Thymus (tissue), 11 donors: ENCODE data around the gene LDAH. TPM values are rescaled to one million over a fixed set of nuclear protein-coding genes. Genes with fewer than 3 reads are reported as not detected.

Experiments used
- DNase-seq, 9 donors: peaks; one replicate each; pipeline ENCODE4 v3.0.0-alpha.2; 2013; ENCODE audit warnings: low spot score in 9 of 9, low read depth in 6 of 9, missing footprints in 1 of 9
- H3K27ac ChIP-seq, 2 donors: one replicate each; pipeline ENCODE4 v1.5.1; 2013; ENCODE audit warnings: control low read depth in 1 of 2, low read depth in 1 of 2, low read length in 1 of 2, mild to moderate bottlenecking in 1 of 2, moderate library complexity in 1 of 2
- H3K27me3 ChIP-seq, 2 donors: one replicate each; pipeline ENCODE4 v1.5.1; 2013; ENCODE audit warnings: low read length in 1 of 2; ENCODE audit not compliant: control insufficient read depth in 2 of 2, insufficient read depth in 1 of 2
- H3K36me3 ChIP-seq, 2 donors: one replicate each; pipeline ENCODE4 v1.5.1; 2013; ENCODE audit warnings: low read length in 1 of 2, mild to moderate bottlenecking in 1 of 2, moderate library complexity in 1 of 2; ENCODE audit not compliant: control insufficient read depth in 2 of 2, insufficient read depth in 2 of 2
- H3K4me1 ChIP-seq, 2 donors: one replicate each; pipeline ENCODE4 v1.5.1; 2013; ENCODE audit warnings: low read length in 2 of 2; ENCODE audit not compliant: control insufficient read depth in 2 of 2, insufficient read depth in 2 of 2
- H3K4me3 ChIP-seq, 2 donors: one replicate each; pipeline ENCODE4 v1.5.1; 2013; ENCODE audit warnings: low read length in 2 of 2, control low read depth in 1 of 2, mild to moderate bottlenecking in 1 of 2
- H3K9me3 ChIP-seq, 2 donors: one replicate each; pipeline ENCODE4 v1.5.1; 2013; ENCODE audit warnings: low read length in 1 of 2, mild to moderate bottlenecking in 1 of 2; ENCODE audit not compliant: control insufficient read depth in 2 of 2, insufficient read depth in 1 of 2
- WGBS: extraction: QIAGEN DNeasy Blood & Tissue Kit; methylation state at CpG from one replicate; pipeline ENCODE4 v1.1.7; 2013; 5-methylcytosine and 5-hydroxymethylcytosine counted together
- polyA plus RNA-seq: library from polyadenylated mRNA; stranded (reverse); fragments of 200-250 nt; gene quantifications from one replicate; pipeline ENCODE4 v1.2.3, GENCODE V29; 2013
- total RNA-seq: library from RNA; stranded (reverse); fragments of 120-200 nt; gene quantifications from one replicate; pipeline ENCODE4 v1.2.4, GENCODE V29; 2013
- donor health status: healthy.

The LDAH gene
- total and polyA plus RNA-seq, 2 donors = 10.1 to 23.1 TPM

- 91% methylated on average over 7 of the region's 7 CpGs for WGBS
- Histone ChIP-seq H3K36me3 (no peaks in the 10 kb centered on the region), H3K4me3 (peak overlapping the region; percentile 62 to 69), H3K27ac (no peak overlapping the region), H3K27me3 (peaks cover 0 to 12% of the 10 kb centered on the region in 2 donors), H3K4me1 (peaks cover 9 to 16% of the 10 kb centered on the region in 2 donors), H3K9me3 (no peaks in the 10 kb centered on the region)
- DNase-seq = no peak
Measured at GRCh38 chr2:20649976-20650375, 172.9 kb downstream of the LDAH start.

- Histone ChIP-seq H3K9me3 (no peaks in the 10 kb centered on the region), H3K27ac (no peak overlapping the region), H3K4me1 (peaks cover 9 to 16% of the 10 kb centered on the region in 2 donors), H3K36me3 (no peaks in the 10 kb centered on the region), H3K27me3 (peaks cover 0 to 12% of the 10 kb centered on the region in 2 donors), H3K4me3 (no peak overlapping the region)
- DNase-seq = no peak
- 96% methylated on average over 11 of the region's 11 CpGs for WGBS
Measured at GRCh38 chr2:20649576-20649975, 173.3 kb downstream of the LDAH start.

GRCh38 chr2:20648831-20649230 is 174.1 kb downstream of the LDAH start:
- WGBS = 97% methylated on average over 9 of the region's 9 CpGs
- peaks cover 9 to 16% of the 10 kb centered on the region in 2 donors for H3K4me1 ChIP-seq
- no peak overlapping the region for H3K27ac ChIP-seq
- no peaks in the 10 kb centered on the region for H3K36me3 ChIP-seq
- DNase-seq = no peak
- peaks cover 0 to 12% of the 10 kb centered on the region in 2 donors for H3K27me3 ChIP-seq
- H3K9me3 ChIP-seq = no peaks in the 10 kb centered on the region
- no peak overlapping the region for H3K4me3 ChIP-seq

- no peak for DNase-seq
- peaks cover 9 to 16% of the 10 kb centered on the region in 2 donors for H3K4me1 ChIP-seq
Measured at GRCh38 chr2:20648206-20648605, 174.7 kb downstream of the LDAH start.

GRCh38 chr2:20647738-20648137 is 175.2 kb downstream of the LDAH start:
- H3K4me1 ChIP-seq = peaks cover 9 to 16% of the 10 kb centered on the region in 2 donors
- no peaks in the 10 kb centered on the region for H3K9me3 ChIP-seq
- no peak overlapping the region for H3K4me3 ChIP-seq
- WGBS = 96% methylated on average over 8 of the region's 8 CpGs
- no peak overlapping the region for H3K27ac ChIP-seq
- H3K36me3 ChIP-seq = no peaks in the 10 kb centered on the region
- DNase-seq = no peak
- H3K27me3 ChIP-seq = peaks cover 0 to 12% of the 10 kb centered on the region in 2 donors

More at GRCh38 chr2:20648206-20648605, 174.7 kb downstream of the LDAH start:
- Histone ChIP-seq H3K4me3 (no peak overlapping the region), H3K27ac (no peak overlapping the region), H3K36me3 (no peaks in the 10 kb centered on the region), H3K27me3 (peaks cover 0 to 12% of the 10 kb centered on the region in 2 donors), H3K9me3 (no peaks in the 10 kb centered on the region)
- 99% methylated on average over 4 of the region's 4 CpGs for WGBS

GRCh38 chr2:20647211-20647610 is 175.7 kb downstream of the LDAH start:
- peaks cover 0 to 12% of the 10 kb centered on the region in 2 donors for H3K27me3 ChIP-seq
- peaks cover 9 to 16% of the 10 kb centered on the region in 2 donors for H3K4me1 ChIP-seq
- WGBS = 98% methylated on average over 3 of the region's 3 CpGs
- H3K36me3 ChIP-seq = no peaks in the 10 kb centered on the region
- DNase-seq = no peak
- H3K4me3 ChIP-seq = no peak overlapping the region
- H3K9me3 ChIP-seq = no peaks in the 10 kb centered on the region
- H3K27ac ChIP-seq = no peak overlapping the region

GRCh38 chr2:20646446-20646845 is 176.5 kb downstream of the LDAH start:
- Histone ChIP-seq H3K36me3 (no peaks in the 10 kb centered on the region), H3K27ac (no peak overlapping the region), H3K27me3 (peaks cover 0 to 12% of the 10 kb centered on the region in 2 donors), H3K9me3 (peaks cover 0 to 2% of the 10 kb centered on the region in 2 donors), H3K4me3 (no peak overlapping the region), H3K4me1 (peaks cover 6 to 12% of the 10 kb centered on the region in 2 donors)
- no peak for DNase-seq
- WGBS = 98% methylated on average over 20 of the region's 20 CpGs

DNA sequence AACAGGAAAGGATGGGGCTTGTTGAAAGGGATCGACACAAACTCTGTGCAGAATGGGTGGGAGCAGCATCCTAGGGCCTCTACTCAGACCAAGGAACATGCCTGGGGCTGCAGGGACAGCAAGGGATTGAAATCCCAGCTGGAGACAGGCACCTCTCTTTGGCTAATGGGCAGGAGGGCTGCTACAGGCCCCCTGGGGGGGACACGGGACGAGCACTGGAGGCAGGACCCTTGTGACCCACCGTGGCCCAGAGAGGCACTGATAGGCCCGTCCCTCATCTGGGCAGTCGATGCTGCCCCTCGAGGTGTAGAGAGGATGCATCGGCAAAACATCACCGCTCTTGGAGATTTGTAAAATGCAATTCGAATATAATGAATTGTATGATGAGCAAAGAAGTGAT is 177.1 kb downstream of the LDAH start:
- Histone ChIP-seq H3K9me3 (peaks cover 0 to 2% of the 10 kb centered on the region in 2 donors), H3K27ac (no peak overlapping the region), H3K36me3 (no peaks in the 10 kb centered on the region), H3K4me1 (peaks cover 4 to 8% of the 10 kb centered on the region in 2 donors), H3K27me3 (peaks cover 0 to 12% of the 10 kb centered on the region in 2 donors), H3K4me3 (no peak overlapping the region)
- no peak for DNase-seq
- 96% methylated on average over 10 of the region's 10 CpGs for WGBS

DNA sequence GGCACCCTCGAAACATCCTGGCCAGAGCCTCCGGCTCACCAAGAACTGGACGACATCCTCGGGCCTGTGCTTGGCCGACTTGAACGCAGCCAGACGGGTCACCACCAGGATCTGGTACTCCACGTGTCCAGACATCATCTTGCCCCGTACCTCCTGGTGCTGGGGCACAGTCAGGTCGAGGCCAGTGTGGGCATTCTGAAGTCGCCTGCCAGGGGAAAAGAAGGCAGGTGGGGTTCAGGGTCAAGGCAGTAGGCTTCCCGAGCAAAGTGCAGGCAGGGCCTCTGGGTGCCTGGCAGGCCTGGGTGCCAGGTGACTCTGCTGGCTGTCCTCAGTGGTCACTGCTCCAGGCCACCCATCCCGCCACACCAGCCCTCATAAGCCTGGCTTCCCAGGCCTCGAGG is 177.6 kb downstream of the LDAH start:
- Histone ChIP-seq H3K36me3 (no peaks in the 10 kb centered on the region), H3K27me3 (peaks cover 0 to 7% of the 10 kb centered on the region in 2 donors), H3K4me3 (no peak overlapping the region), H3K27ac (no peak overlapping the region), H3K9me3 (peaks cover 0 to 2% of the 10 kb centered on the region in 2 donors), H3K4me1 (peaks cover 2 to 5% of the 10 kb centered on the region in 2 donors)
- WGBS = 97% methylated on average over 14 of the region's 14 CpGs
- no peak for DNase-seq
